Measurements from ENCODE around the gene FAM124B. TPM values are rescaled to one million over a fixed set of nuclear protein-coding genes. Genes with fewer than 3 reads are reported as not detected.
"Not testable (repeated sequence)": the region's sequence is repeated elsewhere in the genome, so short reads cannot be mapped to it uniquely, and the experiment has no call there.

FAM124B gene
- total RNA-seq, 1 experiment from 2014 or later = 0.83 TPM

DNA sequence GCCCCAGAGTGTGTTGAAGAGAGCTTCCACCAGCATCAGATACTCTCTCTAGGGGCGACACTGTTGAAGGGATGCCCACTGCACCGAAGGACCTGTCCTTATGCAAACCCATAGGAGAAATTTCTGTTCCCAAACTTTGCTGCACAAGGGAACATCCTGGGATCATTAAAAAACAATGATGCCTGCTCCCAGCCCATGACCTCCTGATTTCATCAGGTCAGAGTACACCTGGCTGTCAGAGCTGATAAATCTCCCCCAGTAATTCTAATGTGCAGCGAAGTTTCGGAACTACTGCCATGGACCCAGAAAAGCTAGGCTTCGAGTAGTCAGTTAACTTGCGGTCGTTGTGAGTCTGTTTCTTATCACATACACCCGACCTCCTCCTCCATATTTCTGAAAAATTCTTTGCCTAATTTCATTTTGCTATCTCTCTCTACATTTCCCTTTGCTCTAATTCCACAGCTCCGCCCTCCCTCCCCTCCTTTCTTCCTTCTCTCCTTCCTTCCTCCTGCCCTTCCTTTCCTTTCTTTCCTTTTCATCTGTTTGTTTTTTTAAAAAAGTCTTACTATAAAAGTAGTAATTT lies 18.8 kb downstream of the FAM124B start:
- no peak overlapping the region for H3K4me3 Mint-ChIP-seq
- Histone ChIP-seq H2BK15ac (ENCODE audit: low read depth, low read length) (no peak overlapping the region), H4K20me1 (ENCODE audit: control insufficient read depth, insufficient read depth, insufficient read length) (no peaks in the 10 kb centered on the region), H4K91ac (ENCODE audit: insufficient read length, low read depth, low read length) (no peak overlapping the region), H3K4me1 (ENCODE audit: insufficient read depth, low read length) (no peaks in the 10 kb centered on the region; the same call in 1 of the 2 replicates), H3K27me3 (ENCODE audit: insufficient read depth, low read length) (no peaks in the 10 kb centered on the region), H4K5ac (ENCODE audit: insufficient read length, low read depth, low read length) (no peak overlapping the region), H3K79me2 (ENCODE audit: insufficient read depth, low read length) (no peaks in the 10 kb centered on the region), H3K9me3 (ENCODE audit: control insufficient read depth, low read depth, low read length) (no peaks in the 10 kb centered on the region), H3K56ac (ENCODE audit: insufficient read length, low read depth, low read length) (no peak overlapping the region), H3K9ac (ENCODE audit: extremely low read depth, insufficient read length, low read length) (no peak overlapping the region), H3K27ac (ENCODE audit: insufficient read length, low read depth, low read length) (no peak overlapping the region), H2BK120ac (ENCODE audit: low read depth, low read length, poor library complexity, severe bottlenecking) (no peak overlapping the region), H3K14ac (ENCODE audit: insufficient read depth, low read length) (no peak overlapping the region), H3K4ac (ENCODE audit: low read depth, low read length) (no peak overlapping the region), H4K8ac (replicated peaks; ENCODE audit: insufficient read length, low read depth, low read length) (no peak overlapping the region), H2BK12ac (ENCODE audit: insufficient read length, low read depth, low read length) (no peak overlapping the region), H2AK5ac (ENCODE audit: insufficient read length, low read length) (no peak overlapping the region), H3K23ac (ENCODE audit: insufficient read length, low read depth, low read length) (no peak overlapping the region), H3K18ac (ENCODE audit: insufficient read length, low read depth, low read length) (no peak overlapping the region), H2BK5ac (ENCODE audit: insufficient read length, low read length) (no peak overlapping the region), H2AFZ (ENCODE audit: low read length) (no peak overlapping the region), H3T11ph (ENCODE audit: low read length) (no peak overlapping the region), H3K23me2 (ENCODE audit: insufficient read length, low read depth, low read length, poor library complexity, severe bottlenecking) (no peaks in the 10 kb centered on the region), H2BK20ac (ENCODE audit: low read depth, low read length, poor library complexity, severe bottlenecking) (no peak overlapping the region), H3K4me2 (ENCODE audit: insufficient read depth, insufficient read length, low read length) (no peak overlapping the region), H3K79me1 (ENCODE audit: insufficient read depth, low read depth, low read length, poor library complexity, severe bottlenecking) (no peaks in the 10 kb centered on the region)
- WGBS (ENCODE audit: extremely low coverage, insufficient read length, low lambda C conversion rate) = 100% methylated on average over 1 of the region's 9 CpGs
- TF ChIP-seq, protein P1, sequence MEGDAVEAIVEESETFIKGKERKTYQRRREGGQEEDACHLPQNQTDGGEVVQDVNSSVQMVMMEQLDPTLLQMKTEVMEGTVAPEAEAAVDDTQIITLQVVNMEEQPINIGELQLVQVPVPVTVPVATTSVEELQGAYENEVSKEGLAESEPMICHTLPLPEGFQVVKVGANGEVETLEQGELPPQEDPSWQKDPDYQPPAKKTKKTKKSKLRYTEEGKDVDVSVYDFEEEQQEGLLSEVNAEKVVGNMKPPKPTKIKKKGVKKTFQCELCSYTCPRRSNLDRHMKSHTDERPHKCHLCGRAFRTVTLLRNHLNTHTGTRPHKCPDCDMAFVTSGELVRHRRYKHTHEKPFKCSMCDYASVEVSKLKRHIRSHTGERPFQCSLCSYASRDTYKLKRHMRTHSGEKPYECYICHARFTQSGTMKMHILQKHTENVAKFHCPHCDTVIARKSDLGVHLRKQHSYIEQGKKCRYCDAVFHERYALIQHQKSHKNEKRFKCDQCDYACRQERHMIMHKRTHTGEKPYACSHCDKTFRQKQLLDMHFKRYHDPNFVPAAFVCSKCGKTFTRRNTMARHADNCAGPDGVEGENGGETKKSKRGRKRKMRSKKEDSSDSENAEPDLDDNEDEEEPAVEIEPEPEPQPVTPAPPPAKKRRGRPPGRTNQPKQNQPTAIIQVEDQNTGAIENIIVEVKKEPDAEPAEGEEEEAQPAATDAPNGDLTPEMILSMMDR (conservative IDR thresholded peaks at IDR 0.05) = no peak
- H3K4me1 Mint-ChIP-seq = peaks cover 7 to 9% of the 10 kb centered on the region in 2 experiments
- no peaks in the 10 kb centered on the region for H3K36me3 Mint-ChIP-seq (ENCODE audit: insufficient read depth in 1 of 3, low read depth in 3 of 3)
- no peaks in the 10 kb centered on the region for H3K9me3 Mint-ChIP-seq
- no peak overlapping the region for H3K27ac Mint-ChIP-seq
- DNase-seq = no peak
- no peaks in the 10 kb centered on the region for H3K27me3 Mint-ChIP-seq (ENCODE audit: low read depth)

DNA sequence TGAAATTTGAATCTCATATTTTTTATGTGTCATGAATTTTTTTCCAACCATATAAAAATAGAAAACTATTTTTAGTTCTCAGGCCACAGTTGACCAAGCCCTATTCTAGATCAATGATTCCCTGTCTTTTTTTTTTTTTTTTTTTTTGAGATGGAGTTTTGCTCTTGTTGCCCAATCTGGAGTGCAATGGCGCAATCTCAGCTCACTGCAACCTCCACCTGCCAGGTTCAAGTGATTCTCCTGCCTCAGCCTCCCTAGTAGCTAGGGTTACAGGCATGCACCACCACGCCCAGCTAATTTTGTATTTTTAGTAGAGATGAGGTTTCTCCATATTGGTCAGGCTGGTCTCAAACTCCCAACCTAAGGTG lies 19.6 kb downstream of the FAM124B start:
- WGBS (ENCODE audit: extremely low coverage, insufficient read length, low lambda C conversion rate) = no CpG with 5 or more reads among the region's 2 CpGs
- H2BK5ac ChIP-seq (ENCODE audit: insufficient read length, low read length); H3K36me3 Mint-ChIP-seq (ENCODE audit: insufficient read depth in 1 of 3, low read depth in 3 of 3); H2BK120ac ChIP-seq (ENCODE audit: low read depth, low read length, poor library complexity, severe bottlenecking); H3K4me1 Mint-ChIP-seq; H3K56ac ChIP-seq (ENCODE audit: insufficient read length, low read depth, low read length); H3K23me2 ChIP-seq (ENCODE audit: insufficient read length, low read depth, low read length, poor library complexity, severe bottlenecking); DNase-seq; H3K4ac ChIP-seq (ENCODE audit: low read depth, low read length); H2AK5ac ChIP-seq (ENCODE audit: insufficient read length, low read length); H3K9me3 Mint-ChIP-seq; H3K27ac ChIP-seq (ENCODE audit: insufficient read length, low read depth, low read length); H3K79me1 ChIP-seq (ENCODE audit: insufficient read depth, low read depth, low read length, poor library complexity, severe bottlenecking); H3K9me3 ChIP-seq (ENCODE audit: control insufficient read depth, low read depth, low read length); H3K4me2 ChIP-seq (ENCODE audit: insufficient read depth, insufficient read length, low read length); H2BK15ac ChIP-seq (ENCODE audit: low read depth, low read length); H2BK20ac ChIP-seq (ENCODE audit: low read depth, low read length, poor library complexity, severe bottlenecking); H3K27me3 ChIP-seq (ENCODE audit: insufficient read depth, low read length); H3K4me3 Mint-ChIP-seq; H2AFZ ChIP-seq (ENCODE audit: low read length); H3K23ac ChIP-seq (ENCODE audit: insufficient read length, low read depth, low read length); H4K5ac ChIP-seq (ENCODE audit: insufficient read length, low read depth, low read length); H3K14ac ChIP-seq (ENCODE audit: insufficient read depth, low read length); H4K20me1 ChIP-seq (ENCODE audit: control insufficient read depth, insufficient read depth, insufficient read length); H3K4me1 ChIP-seq (ENCODE audit: insufficient read depth, low read length); H3K27ac Mint-ChIP-seq; H3K79me2 ChIP-seq (ENCODE audit: insufficient read depth, low read length); H4K8ac ChIP-seq (replicated peaks; ENCODE audit: insufficient read length, low read depth, low read length); H2BK12ac ChIP-seq (ENCODE audit: insufficient read length, low read depth, low read length); H3K27me3 Mint-ChIP-seq (ENCODE audit: low read depth); H3K18ac ChIP-seq (ENCODE audit: insufficient read length, low read depth, low read length); H4K91ac ChIP-seq (ENCODE audit: insufficient read length, low read depth, low read length); H3K9ac ChIP-seq (ENCODE audit: extremely low read depth, insufficient read length, low read length); H3T11ph ChIP-seq (ENCODE audit: low read length): not testable (repeated sequence)
